A673 (cell line): ENCODE data around the gene CEND1. TPM values are rescaled to one million over a fixed set of nuclear protein-coding genes. Genes with fewer than 3 reads are reported as not detected.

Experiments
- BruUV-seq: library from RNA; stranded (reverse); fragments of 400-500 nt; replicated peaks from 2 replicates; lab custom pipeline; 2021; lab: Mats Ljungman, UMichigan
- CTCF ChIA-PET: fragments of 300-600 bp; sonication (Branson Sonifier 250); formaldehyde crosslinking; loops from one replicate; lab custom pipeline; 2022; ENCODE audit warnings: antibody characterized with exemption; lab: Charles Lee
- POLR2A ChIA-PET: fragments of 300-600 bp; sonication (Branson Sonifier 250); formaldehyde crosslinking; loops from one replicate; lab custom pipeline; 2022; ENCODE audit warnings: antibody characterized with exemption; ENCODE audit not compliant: low non-redundant PET; lab: Charles Lee
- DNase-seq: peaks from one replicate; pipeline ENCODE4 v3.0.0-alpha.2; 2015; ENCODE audit warnings: low spot score
- H3K27ac ChIP-seq: fragments of 200-600 bp; sonication (generic); 2 replicates; pipeline ENCODE4 v1.5.1; 2016; ENCODE audit warnings: mixed run types, low read depth, mild to moderate bottlenecking, mixed read lengths, antibody characterized with exemption, low read length; ENCODE audit not compliant: poor library complexity, severe bottlenecking
- H3K27me3 ChIP-seq: fragments of 200-600 bp; sonication (generic); replicated peaks from 2 replicates; pipeline ENCODE4 v1.6.1; 2017; ENCODE audit warnings: mixed run types, low read depth, mild to moderate bottlenecking, mixed read lengths, antibody characterized with exemption, low read length; ENCODE audit not compliant: insufficient read depth, poor library complexity
- H3K36me3 ChIP-seq: fragments of 200-600 bp; sonication (generic); 2 replicates; pipeline ENCODE4 v1.6.1; 2016; ENCODE audit warnings: mixed run types, mild to moderate bottlenecking, mixed read lengths, antibody characterized with exemption, low read length; ENCODE audit not compliant: insufficient read depth, poor library complexity, severe bottlenecking
- H3K4me1 ChIP-seq: fragments of 200-600 bp; sonication (generic); 2 replicates; pipeline ENCODE4 v1.6.1; 2017; ENCODE audit warnings: mixed run types, mild to moderate bottlenecking, mixed read lengths, antibody characterized with exemption, low read length; ENCODE audit not compliant: insufficient read depth, poor library complexity, severe bottlenecking
- H3K4me3 ChIP-seq: fragments of 200-600 bp; sonication (generic); 2 replicates; pipeline ENCODE4 v1.5.1; 2016; ENCODE audit warnings: low read depth, mixed run types, mild to moderate bottlenecking, mixed read lengths, low read length; ENCODE audit not compliant: poor library complexity, severe bottlenecking
- H3K9me3 ChIP-seq: fragments of 200-600 bp; sonication (generic); 2 replicates; pipeline ENCODE4 v1.6.1; 2016; ENCODE audit warnings: mixed run types, low read depth, mild to moderate bottlenecking, mixed read lengths, antibody characterized with exemption, low read length; ENCODE audit not compliant: poor library complexity, severe bottlenecking
- CTCF ChIP-seq: fragments of 300-800, 200-600 bp; sonication (generic); conservative IDR thresholded peaks from 2 replicates; pipeline ENCODE4 v1.5.1; 2017; ENCODE audit warnings: low read depth, mild to moderate bottlenecking, antibody characterized with exemption, low read length, moderate library complexity, mixed read lengths
- EZH2 ChIP-seq: fragments of 200-600 bp; sonication (generic); IDR thresholded peaks from 2 replicates; pipeline ENCODE4 v1.6.1; 2017; ENCODE audit warnings: borderline replicate concordance, low read depth, mild to moderate bottlenecking, mixed read lengths, antibody characterized with exemption, low read length; ENCODE audit not compliant: poor library complexity, severe bottlenecking
- intact Hi-C: fragments of 100-400 bp; cut with micrococcal nuclease; formaldehyde crosslinking; loops from one replicate; pipeline ENCODE4 v1.10.0; 2022; ENCODE audit not compliant: unreplicated experiment
- total RNA-seq: library from RNA; stranded (reverse); gene quantifications from 2 replicates; pipeline ENCODE4 v1.2.3, GENCODE V29; 2021

Gene CEND1
- total RNA-seq, 1 experiment from 2014 or later: 0.52 TPM

GRCh38 chr11:827146-827896 lies 37.4 kb upstream of the CEND1 start:
- intact Hi-C loops: no loop called here
- ChIA-PET CTCF (no interaction called here), POLR2A (no interaction called here)
- Histone ChIP-seq H3K4me3 (peak overlapping the region; percentile 35), H3K9me3 (no peaks in the 10 kb centered on the region), H3K27me3 (no peaks in the 10 kb centered on the region), H3K36me3 (peaks cover 4% of the 10 kb centered on the region), H3K27ac (no peak overlapping the region), H3K4me1 (peaks cover 23% of the 10 kb centered on the region)
- BruUV-seq: no TSS peak
- TF ChIP-seq CTCF: no peak
- no peak for TF ChIP-seq EZH2
- DNase-seq: no peak

GRCh38 chr11:826836-827145 lies 36.9 kb upstream of the CEND1 start:
- Histone ChIP-seq H3K9me3 (no peaks in the 10 kb centered on the region), H3K4me1 (peaks cover 18% of the 10 kb centered on the region), H3K27ac (no peak overlapping the region), H3K27me3 (no peaks in the 10 kb centered on the region), H3K36me3 (peaks cover 4% of the 10 kb centered on the region), H3K4me3 (peak overlapping the region; percentile 35)
- TF ChIP-seq EZH2 (no peak), CTCF (no peak)
- CTCF ChIA-PET: no interaction called here
- intact Hi-C loops: no loop called here
- POLR2A ChIA-PET: no interaction called here
- DNase-seq: no peak
- BruUV-seq: no TSS peak

- H3K4me1 ChIP-seq: peaks cover 18% of the 10 kb centered on the region
- DNase-seq: no peak
- POLR2A ChIA-PET: no interaction called here
- H3K27ac ChIP-seq: no peak overlapping the region
- no TSS peak for BruUV-seq
- H3K27me3 ChIP-seq: no peaks in the 10 kb centered on the region
- intact Hi-C loops: no loop called here
- TF ChIP-seq EZH2: no peak
- TF ChIP-seq CTCF: no peak
- CTCF ChIA-PET: no interaction called here
- H3K4me3 ChIP-seq: no peak overlapping the region
- H3K9me3 ChIP-seq: no peaks in the 10 kb centered on the region
- H3K36me3 ChIP-seq: peaks cover 4% of the 10 kb centered on the region
These were observed 36.3 kb upstream of the CEND1 start for GRCh38 chr11:826227-826621.
